ENCODE results near the gene CCNL1. TPM values are rescaled to one million over a fixed set of nuclear protein-coding genes. Genes with fewer than 3 reads are reported as not detected.

The CCNL1 gene
- total and polyA plus RNA-seq, 2 of the 4 experiments (the other 2 are of a cell fraction), result 60.9 to 83.3 TPM

DNA sequence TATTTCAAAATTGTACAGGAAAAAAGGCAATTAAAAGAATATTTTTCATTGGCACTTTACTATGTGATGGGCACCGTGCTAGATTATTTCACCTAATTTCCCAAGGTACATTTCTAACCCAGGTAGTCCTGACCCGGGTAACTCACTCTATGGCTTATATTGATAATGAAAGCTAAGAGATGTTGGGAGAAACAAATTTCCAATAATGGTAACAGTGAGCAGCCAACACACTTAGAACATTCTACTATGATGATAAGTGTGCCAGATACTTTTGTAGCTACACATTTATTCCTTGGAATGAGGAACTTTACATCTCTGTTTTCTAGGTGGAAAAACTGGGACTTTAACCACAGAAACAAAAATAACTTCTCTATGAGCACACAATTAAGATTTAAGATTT, 7.5 kb downstream of the CCNL1 start:
- Histone ChIP-seq H2AK9ac (replicated peaks; ENCODE audit: low read depth, low read length, poor library complexity) (no peak overlapping the region), H4K5ac (ENCODE audit: low read depth, low read length) (no peak overlapping the region), H3K36me3 (ENCODE audit: control insufficient read depth, insufficient read depth, low read length) (peaks cover 54% of the 10 kb centered on the region), H3K4me1 (ENCODE audit: control insufficient read depth, insufficient read depth, low read length) (peaks cover 6% of the 10 kb centered on the region), H2BK20ac (ENCODE audit: low read depth, low read length) (no peak overlapping the region), H4K91ac (ENCODE audit: insufficient read depth, low read depth, low read length) (no peak overlapping the region), H3K4me3 (ENCODE audit: insufficient read depth, low read depth, low read length) (no peak overlapping the region), H4K20me1 (ENCODE audit: insufficient read depth, low read length) (peaks cover 77% of the 10 kb centered on the region), H3K27ac (ENCODE audit: insufficient read depth, low read length) (no peak overlapping the region), H2AK5ac (ENCODE audit: low read depth, low read length) (no peak overlapping the region), H3K14ac (replicated peaks; ENCODE audit: low read depth, low read length) (no peak overlapping the region), H4K8ac (ENCODE audit: low read depth in 2 of 2, low read length in 2 of 2) (no peak overlapping the region), H3K18ac (ENCODE audit: low read depth, low read length) (no peak overlapping the region), H3K23ac (ENCODE audit: low read depth, low read length) (no peak overlapping the region), H3K4ac (ENCODE audit: low read depth, low read length) (no peak overlapping the region), H2AFZ (replicated peaks; ENCODE audit: low read length, poor library complexity) (no peak overlapping the region), H3K79me1 (ENCODE audit: low read depth in 1 of 2, low read length in 2 of 2) (peaks cover 21 to 47% of the 10 kb centered on the region in 2 experiments), H2BK120ac (ENCODE audit: low read depth, low read length) (no peak overlapping the region), H3K4me2 (ENCODE audit: low read depth, low read length) (no peak overlapping the region), H2BK5ac (ENCODE audit: low read depth, low read length, poor library complexity, severe bottlenecking) (no peak overlapping the region), H3K9ac (ENCODE audit: low read depth, low read length) (no peak overlapping the region), H3K56ac (ENCODE audit: extremely low read depth, insufficient read depth, low read length) (no peak overlapping the region), H3K9me3 (ENCODE audit: control insufficient read depth, insufficient read depth, low read length) (no peaks in the 10 kb centered on the region), H3K27me3 (ENCODE audit: control insufficient read depth, insufficient read depth, low read length) (no peaks in the 10 kb centered on the region), H3K9me1 (ENCODE audit: insufficient read depth, low read length) (peaks cover 3% of the 10 kb centered on the region), H2BK15ac (ENCODE audit: low read depth, low read length) (no peak overlapping the region)
- ATAC-seq (ENCODE audit: low read depth), result no peak
- WGBS, 2 experiments (ENCODE audit: extremely low coverage in 2 of 2, insufficient read length in 1 of 2), result no CpG with 5 or more reads among the region's 2 CpGs
- in situ Hi-C loops (cut with MboI; ENCODE audit: low sequenced_read_pairs) (loop anchor here (25.0 kb wide), 1 partner anchor 1560 kb away; no protein-coding TSS in a partner anchor), intact Hi-C loops (cut with micrococcal nuclease) (no loop called here), dilution Hi-C loops (cut with HindIII; ENCODE audit: low sequenced_read_pairs, unreplicated experiment) (no loop called here)
- DNase-seq, result no peak
- CTCF ChIA-PET, result interaction anchor here (2.3 kb wide), 1 partner anchor 11 kb away, joined by 5 read pairs; no protein-coding TSS in a partner anchor
- TF ChIP-seq BHLHE40 (IDR thresholded peaks at IDR 0.05; ENCODE audit: low read depth, low read length), result no peak
- TF ChIP-seq USF2 (IDR thresholded peaks at IDR 0.05; ENCODE audit: low read depth, low read length), result no peak
- peak; percentile 6; the same call in 1 of the 2 replicates for TF ChIP-seq POLR2A (IDR thresholded peaks at IDR 0.05; ENCODE audit: low read depth, low read length)
- TF ChIP-seq CEBPB (IDR thresholded peaks at IDR 0.05; ENCODE audit: low read depth, low read length), result no peak
- TF ChIP-seq SMC3 (IDR thresholded peaks at IDR 0.05; ENCODE audit: low read depth, low read length), result no peak
- POLR2A ChIA-PET (ENCODE audit: unreplicated experiment), result interaction anchor here (0.6 kb wide), 1 partner anchor 63 kb away, joined by 3 read pairs; no protein-coding TSS in a partner anchor
- no TSS peak for BruUV-seq (replicated peaks)

All from IMR-90 (cell line).